GM10266 (cell line): ENCODE results near the gene TTC33.
"Not testable (repeated sequence)": the region's sequence is repeated elsewhere in the genome, so short reads cannot be mapped to it uniquely, and the experiment has no call there.

Experiments used
- DNase-seq: peaks from one replicate; pipeline ENCODE4 v3.0.0; 2012; ENCODE audit errors: extremely low spot score
- TF ChIP-seq, protein P1 (sequence below): IDR thresholded peaks from 2 replicates; pipeline ENCODE4 v1.5.1; 2012; ENCODE audit warnings: mild to moderate bottlenecking, low read depth; ENCODE audit not compliant: control insufficient read depth, insufficient read depth; ENCODE audit errors: missing control alignments

Gene TTC33

DNA sequence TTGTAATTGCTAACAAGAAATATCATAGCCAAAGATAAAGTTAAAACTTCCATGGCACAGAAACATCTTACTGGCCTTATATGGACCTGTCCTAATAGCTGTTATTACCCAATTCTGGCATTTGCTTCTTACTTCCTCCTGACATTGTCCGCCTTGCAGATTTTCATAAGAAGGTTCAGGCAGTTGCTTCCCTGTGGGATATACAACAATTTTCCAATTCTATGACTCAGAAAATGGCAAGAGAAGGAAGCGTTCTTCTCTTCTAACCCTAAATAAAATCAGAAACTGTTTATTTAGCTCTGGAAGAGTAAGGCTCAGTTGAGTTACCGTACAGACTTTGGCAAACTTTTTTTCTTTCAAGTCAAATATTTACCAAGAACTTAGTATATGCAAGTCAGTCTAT is 40.7 kb upstream of the TTC33 start:
- no peak for DNase-seq
- TF ChIP-seq, protein P1, sequence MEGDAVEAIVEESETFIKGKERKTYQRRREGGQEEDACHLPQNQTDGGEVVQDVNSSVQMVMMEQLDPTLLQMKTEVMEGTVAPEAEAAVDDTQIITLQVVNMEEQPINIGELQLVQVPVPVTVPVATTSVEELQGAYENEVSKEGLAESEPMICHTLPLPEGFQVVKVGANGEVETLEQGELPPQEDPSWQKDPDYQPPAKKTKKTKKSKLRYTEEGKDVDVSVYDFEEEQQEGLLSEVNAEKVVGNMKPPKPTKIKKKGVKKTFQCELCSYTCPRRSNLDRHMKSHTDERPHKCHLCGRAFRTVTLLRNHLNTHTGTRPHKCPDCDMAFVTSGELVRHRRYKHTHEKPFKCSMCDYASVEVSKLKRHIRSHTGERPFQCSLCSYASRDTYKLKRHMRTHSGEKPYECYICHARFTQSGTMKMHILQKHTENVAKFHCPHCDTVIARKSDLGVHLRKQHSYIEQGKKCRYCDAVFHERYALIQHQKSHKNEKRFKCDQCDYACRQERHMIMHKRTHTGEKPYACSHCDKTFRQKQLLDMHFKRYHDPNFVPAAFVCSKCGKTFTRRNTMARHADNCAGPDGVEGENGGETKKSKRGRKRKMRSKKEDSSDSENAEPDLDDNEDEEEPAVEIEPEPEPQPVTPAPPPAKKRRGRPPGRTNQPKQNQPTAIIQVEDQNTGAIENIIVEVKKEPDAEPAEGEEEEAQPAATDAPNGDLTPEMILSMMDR: no peak

DNA sequence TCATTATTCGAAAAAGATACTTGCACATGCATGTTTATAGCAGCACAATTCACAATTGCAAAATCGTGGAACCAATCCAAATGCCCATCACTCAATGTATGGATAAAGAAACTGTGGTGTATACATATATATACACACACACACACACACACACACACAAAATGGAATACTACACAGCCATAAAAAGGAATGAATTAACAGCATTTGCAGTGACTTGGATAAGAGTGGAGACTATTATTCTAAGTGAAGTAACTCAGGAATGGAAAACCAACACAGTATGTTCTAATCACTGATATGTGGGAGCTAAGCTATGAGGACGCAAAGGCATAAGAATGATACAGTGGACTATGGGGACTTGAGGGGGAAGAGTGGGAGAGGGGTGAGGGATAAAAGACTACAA is 39.1 kb upstream of the TTC33 start:
- not testable (repeated sequence) for DNase-seq

DNA sequence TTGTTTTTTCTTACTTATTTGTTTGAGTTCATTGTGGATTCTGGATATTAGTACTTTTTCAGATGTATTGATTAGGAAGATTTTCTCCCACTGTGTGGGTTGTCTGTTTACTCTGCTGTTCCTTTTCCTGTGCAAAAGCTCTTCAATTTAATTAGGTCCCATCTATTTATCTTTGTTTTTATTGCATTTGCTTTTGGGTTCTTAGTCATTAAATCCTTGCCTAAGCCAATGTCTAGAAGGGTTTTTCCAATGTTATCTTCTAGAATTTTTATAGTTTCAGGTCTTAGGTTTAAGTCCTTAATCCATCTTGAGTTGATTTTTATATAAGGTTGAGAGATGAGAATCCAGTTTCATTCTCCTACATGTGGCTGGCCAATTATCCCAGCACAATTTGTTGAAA is 38.6 kb upstream of the TTC33 start:
- DNase-seq: not testable (repeated sequence)

DNA sequence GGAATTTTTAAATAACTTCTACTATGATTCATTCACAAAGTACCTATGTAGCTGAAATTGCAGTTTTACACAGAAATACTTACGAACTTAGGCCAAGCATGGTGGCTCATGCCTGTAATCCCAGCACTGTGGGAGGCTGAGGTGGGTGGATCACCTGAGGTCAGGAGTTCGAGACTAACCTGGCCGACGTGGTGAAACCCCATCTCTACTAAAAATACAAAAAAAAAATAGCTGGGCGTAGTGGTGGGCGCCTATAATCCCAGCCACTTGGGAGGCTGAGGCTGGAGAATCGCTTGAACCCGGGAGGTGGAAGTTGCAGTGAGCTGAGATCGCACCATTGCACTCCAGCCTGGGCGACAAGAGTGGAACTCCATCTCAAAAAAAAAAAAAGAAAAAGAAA is 36.9 kb upstream of the TTC33 start:
- not testable (repeated sequence) for DNase-seq

DNA sequence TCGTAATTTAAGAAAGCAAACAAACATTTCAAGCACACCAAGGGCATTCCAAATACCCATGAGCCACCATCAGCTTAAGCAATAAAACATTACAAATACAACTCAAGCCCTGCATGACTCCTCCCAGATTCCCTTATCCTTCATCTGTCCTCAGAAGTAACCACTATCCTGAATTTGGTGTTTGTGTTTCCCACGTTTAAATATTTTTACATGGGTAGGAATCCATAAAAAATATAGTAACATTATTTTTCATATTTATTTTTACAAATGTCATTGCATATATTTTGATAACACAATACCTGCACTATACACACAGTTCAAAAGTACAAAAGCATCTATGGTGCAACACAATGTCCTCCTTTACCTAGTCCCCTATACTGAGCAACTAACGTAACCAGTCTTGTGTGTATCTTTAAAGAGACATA is 36.0 kb upstream of the TTC33 start:
- TF ChIP-seq, protein P1: no peak
- no peak for DNase-seq

DNA sequence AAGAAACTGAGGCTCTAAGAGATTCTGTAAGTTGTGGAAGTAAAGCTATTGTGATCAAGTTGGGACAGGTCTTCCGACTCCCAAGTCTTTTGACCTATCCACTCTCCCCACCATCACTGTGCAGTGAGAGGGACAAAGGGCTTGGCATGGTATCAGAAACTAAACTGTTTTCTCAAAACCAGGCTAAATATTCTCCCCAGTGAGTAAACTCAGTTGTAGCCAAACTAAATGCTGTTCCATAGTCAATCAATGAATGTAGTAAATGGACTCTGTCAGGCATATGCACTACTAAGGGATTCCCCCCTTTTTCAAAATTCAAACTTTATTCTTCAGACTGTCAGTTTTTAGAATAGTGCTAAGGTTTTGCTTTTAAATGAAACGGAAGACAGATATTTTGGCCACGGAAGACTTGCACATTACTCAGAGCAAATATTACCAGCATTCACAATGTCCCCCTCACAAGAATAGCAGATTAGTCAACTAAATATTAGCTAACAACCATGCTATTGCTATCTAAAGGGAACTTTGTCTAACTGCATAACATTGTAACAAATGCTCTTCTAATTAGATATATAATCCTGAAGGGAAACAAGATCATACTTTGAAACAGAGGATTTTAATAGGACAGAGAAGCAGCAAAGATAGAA is 35.3 kb upstream of the TTC33 start:
- DNase-seq: no peak

DNA sequence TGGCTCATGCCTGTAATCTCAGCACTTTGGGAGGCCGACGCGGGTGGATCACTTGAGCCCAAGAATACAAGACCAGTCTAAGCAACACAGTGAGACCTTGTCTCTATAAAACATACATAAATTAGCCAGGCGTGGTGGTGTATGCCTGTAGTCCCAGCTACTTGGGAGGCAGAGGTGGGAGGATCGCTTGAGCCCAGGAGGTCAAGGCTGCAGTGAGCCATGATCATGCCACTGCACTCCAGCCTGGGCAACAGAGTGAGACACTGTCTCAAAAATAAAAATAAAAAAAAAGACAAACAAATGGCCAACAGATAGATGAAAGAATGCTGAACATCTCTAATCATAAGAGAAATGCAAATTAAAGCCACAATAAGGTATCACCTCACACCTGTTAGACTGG is 33.2 kb upstream of the TTC33 start:
- DNase-seq: not testable (repeated sequence)

More for the DNA sequence above, 35.3 kb upstream of the TTC33 start:
- TF ChIP-seq, protein P1: no peak

DNA sequence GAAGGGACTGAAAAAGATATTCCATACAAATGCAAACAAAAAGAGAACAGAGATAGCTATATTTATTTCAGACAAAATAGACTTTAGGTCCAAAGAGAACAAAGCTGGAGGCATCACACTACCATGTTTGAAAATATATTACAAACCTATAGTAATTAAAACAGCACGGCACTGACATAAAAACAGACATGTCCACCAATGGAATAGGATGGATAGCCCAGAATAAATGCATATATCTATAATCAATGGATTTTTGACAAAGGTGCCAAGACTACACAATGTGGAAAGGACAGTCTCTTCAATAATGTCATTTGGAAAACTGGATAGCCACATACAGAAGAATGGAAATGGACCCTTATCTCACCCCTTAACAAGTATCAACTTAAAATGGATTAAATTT is 32.2 kb upstream of the TTC33 start:
- TF ChIP-seq, protein P1: no peak
- no peak for DNase-seq

DNA sequence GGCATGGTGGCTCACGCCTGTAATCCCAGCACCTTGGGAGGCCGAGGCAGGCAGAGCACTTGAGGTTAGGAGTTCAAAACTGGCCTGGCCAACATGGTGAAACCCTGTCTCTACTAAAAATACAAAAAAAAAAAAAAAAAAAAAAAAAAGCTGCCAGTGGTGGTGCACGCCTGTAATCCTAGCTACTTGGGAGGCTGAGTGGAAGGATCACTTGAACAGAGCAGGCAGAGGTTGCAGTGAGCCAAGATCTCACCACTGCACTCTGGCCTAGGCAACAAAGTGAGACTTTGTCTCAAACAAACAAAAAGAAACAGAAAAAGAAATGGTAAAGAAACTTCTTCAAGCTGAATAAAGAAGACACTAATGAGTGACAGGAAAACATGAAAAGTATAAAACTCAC is 30.9 kb upstream of the TTC33 start:
- not testable (repeated sequence) for DNase-seq

DNA sequence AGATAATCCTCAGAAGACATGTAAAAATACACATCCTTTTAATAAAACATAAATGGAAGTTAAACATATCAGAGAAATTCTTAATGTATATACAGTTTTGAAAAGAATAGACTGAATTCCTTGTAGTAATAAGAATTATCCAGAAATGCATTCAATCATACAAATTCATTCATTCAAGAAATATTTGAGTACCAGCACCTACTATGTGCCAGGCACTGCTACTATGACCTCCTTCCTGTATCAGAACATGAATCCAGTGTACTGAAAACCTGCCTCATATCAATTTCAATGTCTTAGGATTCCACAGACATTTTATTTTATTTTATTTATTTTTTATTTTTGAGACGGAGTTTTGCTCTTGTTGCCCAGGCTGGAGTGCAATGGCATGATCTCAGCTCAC is 29.2 kb upstream of the TTC33 start:
- DNase-seq: no peak
- TF ChIP-seq, protein P1: no peak
